Stomach (tissue), 9 donors: ENCODE measurements around the gene ARHGAP32. TPM values are rescaled to one million over a fixed set of nuclear protein-coding genes. Genes with fewer than 3 reads are reported as not detected.

Experiments used
- DNase-seq, 2 donors: peaks; one replicate each; pipeline versions ENCODE4 v3.0.0 to v3.0.0-alpha.2; 2013 to 2019
- H3K27ac ChIP-seq, 5 donors: fragments of 200-600 bp in 4 of 5; sonication (generic) in 4 of 5; one replicate each; pipeline ENCODE4 v1.5.1; 2013 to 2019; ENCODE audit warnings: mild to moderate bottlenecking in 1 of 5, moderate library complexity in 1 of 5
- H3K27me3 ChIP-seq, 3 donors: fragments of 200-600 bp; sonication (generic); one replicate each; pipeline ENCODE4 v1.5.1; 2017 to 2019; ENCODE audit warnings: mixed run types in 1 of 3
- H3K36me3 ChIP-seq, 4 donors: fragments of 200-600 bp; sonication (generic); 1 replicate in 3 of 4; 2 replicates in 1 of 4; pipeline ENCODE4 v1.5.1; 2016 to 2019
- H3K4me1 ChIP-seq, 4 donors: fragments of 200-600 bp; sonication (generic); one replicate each; pipeline ENCODE4 v1.5.1; 2016 to 2019
- H3K4me3 ChIP-seq, 4 donors: fragments of 200-600 bp; sonication (generic) in 3 of 4; one replicate each; pipeline ENCODE4 v1.5.1; 2016 to 2019; ENCODE audit warnings: mild to moderate bottlenecking in 1 of 4
- H3K9me3 ChIP-seq, 4 donors: fragments of 200-600 bp; sonication (generic); one replicate each; pipeline ENCODE4 v1.5.1; 2016 to 2019
- EP300 ChIP-seq: sonication (generic); formaldehyde crosslinking; IDR thresholded peaks from one replicate; pipeline ENCODE4 v1.6.1; 2017; ENCODE audit warnings: antibody characterized with exemption
- POLR2A ChIP-seq, 4 donors: fragments of 450-650 bp; IDR thresholded peaks; one replicate each; pipeline ENCODE4 v1.6.1; 2016; ENCODE audit warnings: antibody characterized with exemption in 4 of 4, control low read depth in 2 of 4, mild to moderate bottlenecking in 1 of 4, moderate library complexity in 1 of 4
- POLR2AphosphoS5 ChIP-seq, 3 donors: sonication (generic); formaldehyde crosslinking; IDR thresholded peaks; one replicate each; pipeline ENCODE4 v1.6.1; 2016; ENCODE audit warnings: antibody characterized with exemption in 3 of 3
- WGBS, 5 donors: extraction: QIAGEN DNeasy Blood & Tissue Kit in 3 of 5; methylation state at CpG; one replicate each; pipeline versions ENCODE4 v1.1.5 to v1.1.7; 2013 to 2018; 5-methylcytosine and 5-hydroxymethylcytosine counted together
- intact Hi-C: fragments of 100-400 bp; cut with DNase I; formaldehyde crosslinking; loops from one replicate; pipeline ENCODE4 v1.15.1; 2023; ENCODE audit warnings: low total_unique reads
- polyA plus RNA-seq, 3 donors: library from polyadenylated mRNA; stranded (reverse); fragments of 200-250 nt; gene quantifications; one replicate each; pipeline ENCODE4 v1.2.3, GENCODE V29; 2013
- total RNA-seq, 5 donors: library from RNA; depleted of rRNA; stranded (reverse); fragments of >200 nt; gene quantifications; one replicate each; pipeline versions ENCODE4 v1.1.0 to v1.2.3, GENCODE V29; 2014 to 2016
- TF ChIP-seq, protein P1 (sequence below), 7 experiments: fragments of 450-650 bp in 4 of 7; fragments of 200-600 bp in 3 of 7; sonication (generic) in 3 of 7; IDR thresholded peaks; one replicate each; pipeline ENCODE4 v1.5.1; 2016 to 2019; ENCODE audit warnings: antibody characterized with exemption in 7 of 7, control low read depth in 2 of 7, mild to moderate bottlenecking in 1 of 7
- donor health status: healthy with polysubstance abuse.
- donor health status: Bipolar disorder and iron deficiency.
- donor health status: healthy.

The ARHGAP32 gene
- total and polyA plus RNA-seq, 8 donors, result 2.9 to 70.1 (median 34.3) TPM

DNA sequence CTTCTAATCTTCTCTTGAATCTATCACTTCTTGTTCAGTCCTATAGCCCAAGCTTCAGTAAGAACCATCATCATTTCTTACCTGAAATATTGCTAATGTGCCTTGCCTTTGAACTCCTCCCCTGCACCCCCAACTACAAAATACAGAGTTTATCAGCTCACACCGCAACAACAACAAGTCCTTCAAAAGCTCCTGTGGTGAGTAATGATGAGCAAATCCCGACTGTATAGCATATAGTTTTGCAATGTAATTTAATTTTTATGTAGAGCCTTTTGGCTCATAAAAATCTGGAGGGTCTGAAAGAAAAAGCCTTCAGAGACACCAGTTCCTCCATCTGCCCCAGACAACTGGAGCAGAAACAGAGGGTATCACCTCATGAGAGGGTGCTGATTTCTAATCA lies 124.7 kb downstream of the ARHGAP32 start:
- TF ChIP-seq POLR2A (IDR thresholded peaks at IDR 0.05) (no peak), POLR2AphosphoS5 (IDR thresholded peaks at IDR 0.05) (no peak), EP300 (no peak)
- TF ChIP-seq, protein P1, sequence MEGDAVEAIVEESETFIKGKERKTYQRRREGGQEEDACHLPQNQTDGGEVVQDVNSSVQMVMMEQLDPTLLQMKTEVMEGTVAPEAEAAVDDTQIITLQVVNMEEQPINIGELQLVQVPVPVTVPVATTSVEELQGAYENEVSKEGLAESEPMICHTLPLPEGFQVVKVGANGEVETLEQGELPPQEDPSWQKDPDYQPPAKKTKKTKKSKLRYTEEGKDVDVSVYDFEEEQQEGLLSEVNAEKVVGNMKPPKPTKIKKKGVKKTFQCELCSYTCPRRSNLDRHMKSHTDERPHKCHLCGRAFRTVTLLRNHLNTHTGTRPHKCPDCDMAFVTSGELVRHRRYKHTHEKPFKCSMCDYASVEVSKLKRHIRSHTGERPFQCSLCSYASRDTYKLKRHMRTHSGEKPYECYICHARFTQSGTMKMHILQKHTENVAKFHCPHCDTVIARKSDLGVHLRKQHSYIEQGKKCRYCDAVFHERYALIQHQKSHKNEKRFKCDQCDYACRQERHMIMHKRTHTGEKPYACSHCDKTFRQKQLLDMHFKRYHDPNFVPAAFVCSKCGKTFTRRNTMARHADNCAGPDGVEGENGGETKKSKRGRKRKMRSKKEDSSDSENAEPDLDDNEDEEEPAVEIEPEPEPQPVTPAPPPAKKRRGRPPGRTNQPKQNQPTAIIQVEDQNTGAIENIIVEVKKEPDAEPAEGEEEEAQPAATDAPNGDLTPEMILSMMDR (IDR thresholded peaks at IDR 0.05), result no peak

DNA sequence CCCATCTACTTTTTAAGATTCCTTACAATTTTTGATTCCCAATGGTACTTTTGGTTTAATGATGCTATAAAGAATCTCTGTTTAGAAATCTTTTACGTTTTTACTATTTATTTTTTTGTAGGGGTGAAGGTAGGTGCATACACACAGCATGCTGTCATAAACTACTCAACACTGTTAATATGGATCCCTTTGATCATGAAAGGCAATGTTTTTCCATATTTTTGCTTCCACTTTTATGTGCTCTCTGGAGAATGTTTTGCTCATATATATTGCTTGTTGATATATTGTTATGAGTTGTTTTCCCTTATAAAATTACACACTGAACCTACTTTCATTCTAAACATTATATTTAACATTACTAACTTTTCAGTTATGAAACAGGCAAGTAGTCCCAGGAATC lies 125.9 kb downstream of the ARHGAP32 start:
- TF ChIP-seq, protein P1 (IDR thresholded peaks at IDR 0.05), result no peak
- TF ChIP-seq POLR2A (IDR thresholded peaks at IDR 0.05) (no peak), EP300 (no peak), POLR2AphosphoS5 (IDR thresholded peaks at IDR 0.05) (no peak)

More for the DNA sequence above, 124.7 kb downstream of the ARHGAP32 start:
- Histone ChIP-seq H3K4me3 (no peak overlapping the region), H3K4me1 (no peaks in the 10 kb centered on the region), H3K9me3 (no peaks in the 10 kb centered on the region), H3K36me3 (peaks cover 4 to 32% (median 29%) of the 10 kb centered on the region in 4 donors), H3K27me3 (no peaks in the 10 kb centered on the region), H3K27ac (no peak overlapping the region)
- no peak for DNase-seq
- 88 to 93% (median 91%) methylated on average over 2 of the region's 2 CpGs for WGBS, 5 donors
- intact Hi-C loops, result no loop called here

DNA sequence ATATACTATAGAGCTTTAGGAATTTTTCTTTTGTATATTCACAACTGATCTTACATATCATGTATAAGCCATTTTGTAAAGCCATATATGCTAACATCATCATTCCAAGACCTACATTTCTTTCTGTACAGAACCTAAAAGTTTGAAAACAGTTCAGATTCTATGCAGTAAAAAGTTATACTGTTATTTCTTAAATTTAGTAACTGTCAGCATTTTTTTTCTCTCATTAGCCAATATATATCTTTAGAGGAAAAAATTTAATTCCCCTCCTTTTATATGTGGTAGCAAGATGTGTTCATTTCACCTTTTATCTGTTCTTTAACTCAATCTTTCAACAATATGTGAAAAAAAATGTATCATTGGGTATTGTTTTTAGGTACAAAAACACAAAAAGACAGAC lies 129.0 kb downstream of the ARHGAP32 start:
- Histone ChIP-seq H3K27me3 (no peaks in the 10 kb centered on the region), H3K27ac (no peak overlapping the region), H3K36me3 (peaks cover 4 to 32% (median 30%) of the 10 kb centered on the region in 4 donors), H3K4me1 (no peaks in the 10 kb centered on the region), H3K4me3 (no peak overlapping the region), H3K9me3 (no peaks in the 10 kb centered on the region)
- DNase-seq, result no peak
- TF ChIP-seq POLR2A (IDR thresholded peaks at IDR 0.05) (no peak), EP300 (no peak), POLR2AphosphoS5 (IDR thresholded peaks at IDR 0.05) (no peak)
- TF ChIP-seq, protein P1 (IDR thresholded peaks at IDR 0.05), result no peak
- intact Hi-C loops, result no loop called here

More for the DNA sequence above, 125.9 kb downstream of the ARHGAP32 start:
- no peak for DNase-seq
- 75 to 89% (median 83%) methylated on average over 1 of the region's 1 CpG for WGBS, 5 donors
- H3K27me3 ChIP-seq, result no peaks in the 10 kb centered on the region
- no peaks in the 10 kb centered on the region for H3K4me1 ChIP-seq
- H3K4me3 ChIP-seq, result no peak overlapping the region
- no peaks in the 10 kb centered on the region for H3K9me3 ChIP-seq
- intact Hi-C loops, result no loop called here
- H3K36me3 ChIP-seq, result peaks cover 4 to 32% (median 30%) of the 10 kb centered on the region in 4 donors
- no peak overlapping the region for H3K27ac ChIP-seq

DNA sequence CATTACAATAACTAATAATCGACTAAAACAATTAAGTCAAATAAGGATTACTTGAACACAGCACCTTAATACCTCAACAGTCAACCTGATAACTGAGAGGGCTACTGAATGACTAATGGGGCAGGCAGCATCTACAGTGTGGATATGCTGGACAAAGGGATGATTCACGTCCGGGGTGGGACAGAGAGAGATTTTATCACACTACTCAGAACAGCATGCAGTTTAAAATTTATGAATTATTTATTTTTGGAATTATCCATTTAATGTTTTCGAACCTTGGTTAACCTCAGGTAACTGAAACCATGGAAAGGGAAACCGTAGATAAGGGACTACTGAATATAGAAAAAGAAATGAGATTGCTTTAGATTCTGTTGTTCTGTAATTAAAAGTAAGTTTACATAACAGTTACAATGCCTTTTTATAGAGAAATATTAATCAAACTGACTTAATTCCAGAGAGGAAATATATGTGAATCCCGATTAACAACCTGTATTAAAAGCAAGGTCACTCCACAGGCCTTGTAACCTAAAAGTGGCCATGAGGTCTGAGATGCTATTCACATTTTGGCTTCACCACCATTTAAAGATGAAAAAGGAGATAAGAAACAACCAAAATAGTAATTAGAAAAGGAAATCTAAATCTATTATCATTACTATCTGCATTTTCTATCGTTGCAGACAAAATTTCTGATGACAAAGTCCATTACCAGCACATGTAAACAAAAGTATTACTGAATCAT lies 130.5 kb downstream of the ARHGAP32 start:
- H3K27ac ChIP-seq, result no peak overlapping the region
- H3K36me3 ChIP-seq, result peaks cover 4 to 38% (median 31%) of the 10 kb centered on the region in 4 donors
- no peak for DNase-seq
- 82 to 86% (median 83%) methylated on average over 7 of the region's 7 CpGs for WGBS, 5 donors
- TF ChIP-seq, protein P1 (IDR thresholded peaks at IDR 0.05), result no peak
- TF ChIP-seq EP300 (no peak), POLR2AphosphoS5 (IDR thresholded peaks at IDR 0.05) (no peak), POLR2A (IDR thresholded peaks at IDR 0.05) (no peak)
- no peaks in the 10 kb centered on the region for H3K4me1 ChIP-seq
- H3K27me3 ChIP-seq, result no peaks in the 10 kb centered on the region
- H3K9me3 ChIP-seq, result no peaks in the 10 kb centered on the region
- H3K4me3 ChIP-seq, result no peak overlapping the region
- intact Hi-C loops, result no loop called here
